HCT116 (cell line): ENCODE measurements around the gene CENPP. TPM values are rescaled to one million over a fixed set of nuclear protein-coding genes. Genes with fewer than 3 reads are reported as not detected.

Experiments used
- ATAC-seq: fragments of 200-7000 bp; cut with Tn5 transposase; 2 replicates; pipeline ENCODE4 v1.9.1; 2020; ENCODE audit warnings: mild to moderate bottlenecking, moderate library complexity
- BruUV-seq: library from RNA; stranded (reverse); fragments of 400-500 nt; replicated peaks from 2 replicates; lab custom pipeline; 2021; lab: Mats Ljungman, UMichigan
- CTCF ChIA-PET: fragments of 300-600 bp; sonication (Branson Sonifier 250); formaldehyde crosslinking; loops from one replicate; lab custom pipeline; 2021; ENCODE audit warnings: antibody characterized with exemption; lab: Charles Lee
- POLR2A ChIA-PET: fragments of 300-600, 350-600 bp; sonication (Branson Sonifier 250); formaldehyde crosslinking; loops from one replicate; lab custom pipeline; 2021; ENCODE audit warnings: antibody characterized with exemption; lab: Charles Lee
- RAD21 ChIA-PET, 2 experiments: fragments of 300-600 bp; sonication (Branson Sonifier 250); formaldehyde crosslinking; loops; one replicate each; lab custom pipeline; 2023; ENCODE audit warnings: low total read pairs in 2 of 2; ENCODE audit not compliant: uncharacterized antibody in 2 of 2, unreplicated experiment in 2 of 2, low non-redundant PET in 1 of 2; lab: Charles Lee
- DNase-seq: peaks from one replicate; pipeline ENCODE4 v3.0.0-alpha.2; 2010; ENCODE audit warnings: low read depth, low spot score
- H2AFZ ChIP-seq: fragments of 200-600 bp; shearing (Covaris generic), sonication (generic); 2 replicates; pipeline ENCODE4 v1.6.1; 2017; ENCODE audit warnings: low read depth, mixed run types, mixed read lengths, antibody characterized with exemption, low read length; ENCODE audit not compliant: poor library complexity, severe bottlenecking
- H3K27ac ChIP-seq: 2 replicates; pipeline ENCODE4 v1.5.1; 2012; ENCODE audit warnings: low read depth, low read length
- H3K27me3 ChIP-seq: fragments of 200-600 bp; sonication (generic); 2 replicates; pipeline ENCODE4 v1.6.1; 2016; ENCODE audit warnings: mixed run types, low read length, mixed read lengths; ENCODE audit not compliant: insufficient read depth
- H3K36me3 ChIP-seq, 2 experiments: fragments of 200-500 bp in 1 of 2; fragments of 200-600 bp in 1 of 2; sonication (Bioruptor generic) in 1 of 2; sonication (generic) in 1 of 2; 2 replicates each; pipeline versions ENCODE4 v1.5.1 to v1.6.1; 2014 to 2016; ENCODE audit warnings: low read length in 2 of 2, inconsistent platforms in 1 of 2, mixed read lengths in 1 of 2, mixed run types in 1 of 2; ENCODE audit not compliant: insufficient read depth in 2 of 2, control insufficient read depth in 1 of 2
- H3K4me1 ChIP-seq, 2 experiments: fragments of 200-600 bp in 1 of 2; sonication (generic) in 1 of 2; 2 replicates each; pipeline versions ENCODE4 v1.5.1 to v1.6.1; 2012 to 2017; ENCODE audit warnings: low read length in 2 of 2, inconsistent platforms in 1 of 2, mild to moderate bottlenecking in 1 of 2, mixed read lengths in 1 of 2, mixed run types in 1 of 2, moderate library complexity in 1 of 2; ENCODE audit not compliant: insufficient read depth in 2 of 2, control insufficient read depth in 1 of 2
- H3K4me2 ChIP-seq: fragments of 200-600 bp; sonication (generic); 2 replicates; pipeline ENCODE4 v1.6.1; 2017; ENCODE audit warnings: mixed run types, low read length, mixed read lengths
- H3K4me3 ChIP-seq, 2 experiments: fragments of 200-600 bp in 1 of 2; sonication (generic) in 1 of 2; replicated peaks in 1 of 2; 2 replicates each; pipeline ENCODE4 v1.5.1; 2011 to 2016; ENCODE audit warnings: low read length in 2 of 2, control low read depth in 1 of 2, low read depth in 1 of 2, mild to moderate bottlenecking in 1 of 2, mixed read lengths in 1 of 2, mixed run types in 1 of 2
- H3K79me2 ChIP-seq: fragments of 200-600 bp; sonication (generic); 2 replicates; pipeline ENCODE4 v1.6.1; 2017; ENCODE audit warnings: mild to moderate bottlenecking, mixed run types, low read length, moderate library complexity, mixed read lengths; ENCODE audit not compliant: insufficient read depth
- H3K9ac ChIP-seq: fragments of 200-600 bp; sonication (generic); 2 replicates; pipeline ENCODE4 v1.6.1; 2016; ENCODE audit warnings: low read length, mixed read lengths
- H3K9me2 ChIP-seq: fragments of 200-600 bp; sonication (generic), shearing (Covaris generic); 2 replicates; pipeline ENCODE4 v1.6.1; 2017; ENCODE audit warnings: mixed run types, mild to moderate bottlenecking, moderate library complexity; ENCODE audit not compliant: insufficient read depth
- H3K9me3 ChIP-seq, 2 experiments: fragments of 200-500 bp in 1 of 2; fragments of 200-600 bp in 1 of 2; sonication (Bioruptor generic) in 1 of 2; sonication (generic) in 1 of 2; 2 replicates each; pipeline ENCODE4 v1.6.1; 2014 to 2017; ENCODE audit warnings: low read length in 2 of 2, mixed read lengths in 2 of 2, inconsistent platforms in 1 of 2, low read depth in 1 of 2, mild to moderate bottlenecking in 1 of 2, mixed run types in 1 of 2, moderate library complexity in 1 of 2; ENCODE audit not compliant: control insufficient read depth in 1 of 2, insufficient read depth in 1 of 2
- H4K20me1 ChIP-seq: fragments of 200-600 bp; sonication (generic), shearing (Covaris generic); 2 replicates; pipeline ENCODE4 v1.6.1; 2017; ENCODE audit warnings: mixed run types, mild to moderate bottlenecking, moderate library complexity; ENCODE audit not compliant: insufficient read depth
- ATF3 ChIP-seq: IDR thresholded peaks from 2 replicates; pipeline ENCODE4 v1.6.1; 2012
- CEBPB ChIP-seq: IDR thresholded peaks from 2 replicates; pipeline ENCODE4 v1.6.1; 2012; ENCODE audit warnings: low read depth
- EGR1 ChIP-seq: IDR thresholded peaks from 2 replicates; pipeline ENCODE4 v1.6.1; 2012; ENCODE audit warnings: low read depth
- ELF1 ChIP-seq: IDR thresholded peaks from 2 replicates; pipeline ENCODE4 v1.6.1; 2012; ENCODE audit warnings: low read depth, borderline replicate concordance
- EZH2 ChIP-seq: fragments of 200-600 bp; sonication (generic); IDR thresholded peaks from 2 replicates; pipeline ENCODE4 v1.6.1; 2017; ENCODE audit warnings: antibody characterized with exemption, mixed run types
- EZH2phosphoT487 ChIP-seq: fragments of 200-600 bp; IDR thresholded peaks from 2 replicates; pipeline ENCODE4 v1.6.1; 2018; ENCODE audit warnings: antibody characterized with exemption, borderline replicate concordance
- FOSL1 ChIP-seq: IDR thresholded peaks from 2 replicates; pipeline ENCODE4 v1.6.1; 2012; ENCODE audit warnings: low read depth
- JUND ChIP-seq: IDR thresholded peaks from 2 replicates; pipeline ENCODE4 v1.6.1; 2012
- POLR2AphosphoS5 ChIP-seq: IDR thresholded peaks from 2 replicates; pipeline ENCODE4 v1.6.1; 2011; ENCODE audit warnings: mild to moderate bottlenecking, low read depth, low read length, moderate library complexity
- REST ChIP-seq: IDR thresholded peaks from 2 replicates; pipeline ENCODE4 v1.6.1; 2012; ENCODE audit warnings: low read depth
- TCF7L2 ChIP-seq: IDR thresholded peaks from 2 replicates; pipeline ENCODE4 v1.7.0; 2011; ENCODE audit warnings: borderline replicate concordance, inconsistent platforms; ENCODE audit not compliant: insufficient read depth, insufficient read length; ENCODE audit errors: extremely low read depth
- YY1 ChIP-seq: IDR thresholded peaks from 2 replicates; pipeline ENCODE4 v1.6.1; 2011; ENCODE audit warnings: low read length, low read depth, moderate library complexity, mild to moderate bottlenecking; ENCODE audit not compliant: insufficient replicate concordance; ENCODE audit errors: extremely low read depth
- ZFX ChIP-seq: fragments of 450-650 bp; IDR thresholded peaks from 2 replicates; pipeline ENCODE4 v1.6.1; 2017
- intact Hi-C: fragments of 100-400 bp; cut with micrococcal nuclease; formaldehyde crosslinking; loops from 2 replicates; pipeline ENCODE4 v1.10.0; 2022
- total RNA-seq: library from RNA; stranded (reverse); gene quantifications from one replicate; pipeline ENCODE4 v1.2.1, GENCODE V29; 2021; ENCODE audit not compliant: unreplicated experiment

CENPP gene
- total RNA-seq, 1 experiment from 2014 or later: 7.0 TPM

GRCh38 chr9:92561374-92562330 is 235.9 kb downstream of the CENPP start:
- RAD21 ChIA-PET: no interaction called here
- H3K36me3 ChIP-seq: no peaks in the 10 kb centered on the region
- no peak overlapping the region for H3K27ac ChIP-seq
- intact Hi-C loops: no loop called here
- POLR2A ChIA-PET: no interaction called here
- H3K9me3 ChIP-seq: no peaks in the 10 kb centered on the region
- H3K4me3 ChIP-seq: no peak overlapping the region
- BruUV-seq: no TSS peak
- peaks cover 3 to 10% of the 10 kb centered on the region in 2 experiments; a peak in 3 of 4 replicates for H3K4me1 ChIP-seq
- no peaks in the 10 kb centered on the region for H3K9me2 ChIP-seq
- ATAC-seq: no peak
- H3K27me3 ChIP-seq: no peaks in the 10 kb centered on the region
- H3K4me2 ChIP-seq: no peak overlapping the region
- no peaks in the 10 kb centered on the region for H4K20me1 ChIP-seq
- H2AFZ ChIP-seq: no peak overlapping the region
- no peaks in the 10 kb centered on the region for H3K79me2 ChIP-seq
- TF ChIP-seq EZH2phosphoT487 (no peak), EZH2 (no peak), YY1 (no peak), ATF3 (no peak), POLR2AphosphoS5 (no peak), CEBPB (no peak), JUND (no peak), FOSL1 (no peak), ELF1 (no peak), REST (no peak), EGR1 (no peak), TCF7L2 (no peak), ZFX (no peak)
- CTCF ChIA-PET: no interaction called here
- no peak for DNase-seq
- H3K9ac ChIP-seq: no peak overlapping the region
